Neural progenitor cell (in vitro differentiated cells): Measurements from ENCODE around the gene IL12A. TPM values are rescaled to one million over a fixed set of nuclear protein-coding genes. Genes with fewer than 3 reads are reported as not detected.

Experiments
- DNase-seq: peaks from one replicate; pipeline ENCODE4 v3.0.0-alpha.2; 2016; ENCODE audit warnings: low spot score
- H2AFZ ChIP-seq: fragments of 200-600 bp; sonication (generic); replicated peaks from 2 replicates; pipeline ENCODE4 v1.6.1; 2016; ENCODE audit warnings: antibody characterized with exemption
- H3F3A ChIP-seq: fragments of 200-600 bp; sonication (generic); 2 replicates; pipeline ENCODE4 v1.6.1; 2016; ENCODE audit warnings: antibody characterized with exemption, low read depth
- H3K27ac ChIP-seq: fragments of 200-600 bp; sonication (generic); 2 replicates; pipeline ENCODE4 v1.5.1; 2016; ENCODE audit warnings: mild to moderate bottlenecking
- H3K27me3 ChIP-seq: fragments of 200-600 bp; sonication (generic); 2 replicates; pipeline ENCODE4 v1.6.1; 2016; ENCODE audit warnings: mild to moderate bottlenecking, moderate library complexity
- H3K36me3 ChIP-seq: fragments of 200-600 bp; sonication (generic); 2 replicates; pipeline ENCODE4 v1.5.1; 2016
- H3K4me1 ChIP-seq: fragments of 200-600 bp; sonication (generic); 2 replicates; pipeline ENCODE4 v1.6.1; 2016; ENCODE audit warnings: mixed run types
- H3K4me2 ChIP-seq: fragments of 200-600 bp; sonication (generic); 2 replicates; pipeline ENCODE4 v1.6.1; 2016
- H3K4me3 ChIP-seq: fragments of 200-600 bp; sonication (generic); 2 replicates; pipeline ENCODE4 v1.5.1; 2016
- H3K79me2 ChIP-seq: fragments of 200-600 bp; sonication (generic); 2 replicates; pipeline ENCODE4 v1.6.1; 2016; ENCODE audit warnings: low read depth
- H3K9ac ChIP-seq: fragments of 200-600 bp; sonication (generic); 2 replicates; pipeline ENCODE4 v1.6.1; 2016
- H3K9me3 ChIP-seq: fragments of 200-600 bp; sonication (generic); 2 replicates; pipeline ENCODE4 v1.5.1; 2016; ENCODE audit warnings: low read depth
- H4K20me1 ChIP-seq: fragments of 200-600 bp; sonication (generic); 2 replicates; pipeline ENCODE4 v1.6.1; 2016; ENCODE audit warnings: low read depth
- H3K27ac Mint-ChIP-seq: 3 replicates; pipeline ENCODE4 v1.8.0; 2021; ENCODE audit warnings: mixed read lengths
- H3K27me3 Mint-ChIP-seq: 2 replicates; pipeline ENCODE4 v1.8.0; 2022; ENCODE audit warnings: low read depth, mild to moderate bottlenecking, inconsistent platforms, moderate library complexity, mixed read lengths; ENCODE audit not compliant: insufficient read depth
- H3K36me3 Mint-ChIP-seq: 3 replicates; pipeline ENCODE4 v1.8.0; 2021; ENCODE audit warnings: mixed read lengths
- H3K4me1 Mint-ChIP-seq: 3 replicates; pipeline ENCODE4 v1.8.0; 2021; ENCODE audit warnings: mixed read lengths
- H3K4me3 Mint-ChIP-seq: 3 replicates; pipeline ENCODE4 v1.8.0; 2021; ENCODE audit warnings: mild to moderate bottlenecking, moderate library complexity, mixed read lengths
- H3K9me3 Mint-ChIP-seq: 3 replicates; pipeline ENCODE4 v1.8.0; 2020; ENCODE audit warnings: mixed read lengths
- EZH2 ChIP-seq: fragments of 200-600 bp; sonication (generic); IDR thresholded peaks from 2 replicates; pipeline ENCODE4 v1.6.1; 2017; ENCODE audit warnings: antibody characterized with exemption, mild to moderate bottlenecking, moderate library complexity
- EZH2phosphoT487 ChIP-seq: fragments of 200-600 bp; sonication (generic); IDR thresholded peaks from 2 replicates; pipeline ENCODE4 v1.6.1; 2017; ENCODE audit warnings: antibody characterized with exemption
- total RNA-seq: library from RNA; depleted of rRNA; stranded (reverse); fragments of >200 nt; gene quantifications from 2 replicates; pipeline ENCODE4 v1.2.3, GENCODE V29; 2015; ENCODE audit warnings: low replicate concordance
- TF ChIP-seq, protein P1 (sequence below): fragments of 200-600 bp; sonication (generic); IDR thresholded peaks from 2 replicates; pipeline ENCODE4 v1.5.1; 2017; ENCODE audit warnings: antibody characterized with exemption, mild to moderate bottlenecking

The IL12A gene
- total RNA-seq, 1 donor from 2014 or later: 0.79 TPM

DNA sequence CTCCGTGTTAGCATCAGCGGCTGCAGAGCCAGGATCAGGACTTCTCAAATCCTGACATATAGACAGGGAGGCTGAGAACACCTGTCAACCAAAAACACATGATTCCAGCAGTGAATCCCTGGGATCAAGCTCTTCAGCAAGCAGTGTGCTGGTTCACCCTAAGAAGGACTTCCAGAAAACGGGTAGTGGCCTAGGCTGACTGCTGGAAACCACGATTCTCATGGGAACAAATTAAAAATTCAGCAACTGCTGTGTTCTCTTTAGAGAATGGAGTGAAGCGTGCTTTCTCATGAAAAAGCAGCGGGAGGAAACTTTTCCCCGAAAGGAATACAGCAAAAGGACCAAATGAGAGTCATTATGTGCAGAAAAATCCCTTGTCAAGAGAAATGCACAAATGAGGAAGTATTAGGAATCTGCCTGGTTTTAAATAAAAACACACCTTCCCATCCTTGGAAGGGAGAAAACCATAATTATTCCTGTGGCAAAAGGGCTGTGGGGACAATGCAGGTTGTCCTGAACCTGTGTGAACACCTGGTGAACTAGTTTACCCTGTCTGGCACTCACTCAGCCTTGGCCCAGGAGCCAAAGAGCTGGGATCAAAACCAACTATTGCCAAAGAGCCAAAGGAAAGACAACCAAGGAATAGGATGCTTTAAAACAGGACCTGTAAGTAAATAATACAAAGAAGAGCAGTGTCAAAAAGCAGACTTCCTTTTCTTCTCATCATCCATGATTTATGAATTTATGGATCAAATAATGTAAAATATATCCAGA is 13.4 kb downstream of the IL12A start:
- peak overlapping the region; percentile 67 for H3K4me2 ChIP-seq
- H3K36me3 ChIP-seq: no peaks in the 10 kb centered on the region
- no peak for TF ChIP-seq EZH2
- H3K27me3 ChIP-seq: no peaks in the 10 kb centered on the region
- Mint-ChIP-seq H3K4me3 (no peak overlapping the region), H3K36me3 (no peaks in the 10 kb centered on the region), H3K4me1 (peaks cover 32% of the 10 kb centered on the region), H3K27me3 (peaks cover 2% of the 10 kb centered on the region), H3K27ac (peak overlapping the region; percentile 94), H3K9me3 (no peaks in the 10 kb centered on the region)
- no peaks in the 10 kb centered on the region for H4K20me1 ChIP-seq
- DNase-seq: no peak
- no peaks in the 10 kb centered on the region for H3K79me2 ChIP-seq
- H3K9ac ChIP-seq: no peak overlapping the region
- no peaks in the 10 kb centered on the region for H3K9me3 ChIP-seq
- peak overlapping the region; percentile 31 for H3K4me3 ChIP-seq
- H3K4me1 ChIP-seq: peaks cover 25% of the 10 kb centered on the region
- H3K27ac ChIP-seq: peak overlapping the region; percentile 89
- H2AFZ ChIP-seq: no peak overlapping the region
- H3F3A ChIP-seq: peaks cover 27% of the 10 kb centered on the region

GRCh38 chr3:160003520-160004128 is 15.0 kb downstream of the IL12A start:
- Histone ChIP-seq H3K9me3 (no peaks in the 10 kb centered on the region), H3F3A (peaks cover 27% of the 10 kb centered on the region), H2AFZ (no peak overlapping the region), H3K36me3 (no peaks in the 10 kb centered on the region), H3K9ac (no peak overlapping the region), H3K27me3 (no peaks in the 10 kb centered on the region), H3K4me1 (peaks cover 25% of the 10 kb centered on the region), H3K4me2 (no peak overlapping the region), H3K27ac (no peak overlapping the region), H3K79me2 (no peaks in the 10 kb centered on the region), H3K4me3 (no peak overlapping the region), H4K20me1 (no peaks in the 10 kb centered on the region)
- Mint-ChIP-seq H3K27ac (no peak overlapping the region), H3K36me3 (no peaks in the 10 kb centered on the region), H3K4me3 (no peak overlapping the region), H3K27me3 (peaks cover 2% of the 10 kb centered on the region), H3K4me1 (peaks cover 30% of the 10 kb centered on the region), H3K9me3 (no peaks in the 10 kb centered on the region)
- TF ChIP-seq, protein P1, sequence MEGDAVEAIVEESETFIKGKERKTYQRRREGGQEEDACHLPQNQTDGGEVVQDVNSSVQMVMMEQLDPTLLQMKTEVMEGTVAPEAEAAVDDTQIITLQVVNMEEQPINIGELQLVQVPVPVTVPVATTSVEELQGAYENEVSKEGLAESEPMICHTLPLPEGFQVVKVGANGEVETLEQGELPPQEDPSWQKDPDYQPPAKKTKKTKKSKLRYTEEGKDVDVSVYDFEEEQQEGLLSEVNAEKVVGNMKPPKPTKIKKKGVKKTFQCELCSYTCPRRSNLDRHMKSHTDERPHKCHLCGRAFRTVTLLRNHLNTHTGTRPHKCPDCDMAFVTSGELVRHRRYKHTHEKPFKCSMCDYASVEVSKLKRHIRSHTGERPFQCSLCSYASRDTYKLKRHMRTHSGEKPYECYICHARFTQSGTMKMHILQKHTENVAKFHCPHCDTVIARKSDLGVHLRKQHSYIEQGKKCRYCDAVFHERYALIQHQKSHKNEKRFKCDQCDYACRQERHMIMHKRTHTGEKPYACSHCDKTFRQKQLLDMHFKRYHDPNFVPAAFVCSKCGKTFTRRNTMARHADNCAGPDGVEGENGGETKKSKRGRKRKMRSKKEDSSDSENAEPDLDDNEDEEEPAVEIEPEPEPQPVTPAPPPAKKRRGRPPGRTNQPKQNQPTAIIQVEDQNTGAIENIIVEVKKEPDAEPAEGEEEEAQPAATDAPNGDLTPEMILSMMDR: peak; percentile 74
- TF ChIP-seq EZH2: no peak
- peak; percentile 68 for DNase-seq

DNA sequence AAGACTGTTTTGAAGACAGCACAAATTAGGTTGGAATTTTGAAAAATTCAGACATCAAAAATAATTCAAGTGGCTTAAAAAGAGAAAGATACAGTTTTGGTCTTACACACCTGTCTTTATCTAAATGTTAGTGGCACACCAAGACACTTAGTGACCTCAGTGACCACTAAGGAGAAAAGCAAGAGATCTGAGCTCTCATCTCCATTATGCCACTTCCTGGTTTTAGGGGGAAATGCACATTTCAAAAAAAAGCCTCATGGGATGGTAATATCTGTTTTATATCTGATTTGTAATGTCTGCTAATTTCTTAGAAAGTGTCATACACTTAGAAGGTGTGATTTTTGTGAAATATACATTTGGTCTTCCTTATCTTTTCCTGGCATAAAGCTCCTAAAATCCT is 16.4 kb downstream of the IL12A start:
- no peak overlapping the region for H3K27ac Mint-ChIP-seq
- H3K9me3 Mint-ChIP-seq: no peaks in the 10 kb centered on the region

More for the DNA sequence above, 16.4 kb downstream of the IL12A start:
- no peaks in the 10 kb centered on the region for H3K27me3 ChIP-seq
- H3K9ac ChIP-seq: no peak overlapping the region
- H3K36me3 ChIP-seq: no peaks in the 10 kb centered on the region
- DNase-seq: no peak
- H3K4me3 ChIP-seq: no peak overlapping the region
- H3K4me2 ChIP-seq: no peak overlapping the region
- H4K20me1 ChIP-seq: no peaks in the 10 kb centered on the region
- no peak for TF ChIP-seq EZH2phosphoT487
- TF ChIP-seq, protein P1: no peak
- TF ChIP-seq EZH2: no peak
- peaks cover 2% of the 10 kb centered on the region for H3K27me3 Mint-ChIP-seq
- no peak overlapping the region for H2AFZ ChIP-seq
- H3K4me3 Mint-ChIP-seq: no peak overlapping the region
- H3K36me3 Mint-ChIP-seq: no peaks in the 10 kb centered on the region
- no peaks in the 10 kb centered on the region for H3K79me2 ChIP-seq
- no peaks in the 10 kb centered on the region for H3K9me3 ChIP-seq
- no peak overlapping the region for H3K27ac ChIP-seq
- H3K4me1 ChIP-seq: peaks cover 25% of the 10 kb centered on the region
- peaks cover 27% of the 10 kb centered on the region for H3F3A ChIP-seq
- peaks cover 24% of the 10 kb centered on the region for H3K4me1 Mint-ChIP-seq
